H1 (cell line): ENCODE measurements around the gene CCDC116. TPM values are rescaled to one million over a fixed set of nuclear protein-coding genes. Genes with fewer than 3 reads are reported as not detected.

ENCODE experiments used
- CTCF ChIA-PET: fragments of 300-600 bp; sonication (Branson Sonifier 250); formaldehyde crosslinking; loops from one replicate; lab custom pipeline; 2021; ENCODE audit not compliant: partially characterized antibody; lab: Charles Lee
- POLR2A ChIA-PET: fragments of 300-600 bp; sonication (Branson Sonifier 250); formaldehyde crosslinking; loops from one replicate; lab custom pipeline; 2021; ENCODE audit warnings: inconsistent platforms; ENCODE audit not compliant: partially characterized antibody; lab: Charles Lee
- DNase-seq, 2 experiments: peaks; one replicate each; pipeline versions ENCODE4 v3.0.0 to v3.0.0-alpha.2; 2010 to 2022; ENCODE audit warnings: low spot score in 2 of 2, low read depth in 1 of 2, mixed read lengths in 1 of 2
- FAIRE-seq: peaks from 2 replicates; lab custom pipeline; 2011; peaks lifted over from hg19 to GRCh38; lab: Jason Lieb, UNC
- H2AFZ ChIP-seq: 2 replicates; pipeline ENCODE4 v1.8.1; 2012; ENCODE audit warnings: low read length, inconsistent platforms
- H2AK5ac ChIP-seq: 2 replicates; pipeline ENCODE4 v1.6.1; 2013; ENCODE audit warnings: low read depth, low read length
- H2BK120ac ChIP-seq: replicated peaks from 2 replicates; pipeline ENCODE3; 2013; ENCODE audit warnings: low read depth, low read length, inconsistent platforms
- H2BK12ac ChIP-seq: 2 replicates; pipeline ENCODE4 v1.6.1; 2013; ENCODE audit warnings: low read depth, low read length
- H2BK15ac ChIP-seq: 2 replicates; pipeline ENCODE4 v1.6.1; 2013; ENCODE audit warnings: low read length
- H2BK20ac ChIP-seq: 2 replicates; pipeline ENCODE4 v1.6.1; 2013; ENCODE audit warnings: low read length
- H2BK5ac ChIP-seq: 2 replicates; pipeline ENCODE4 v1.6.1; 2013; ENCODE audit warnings: low read depth, low read length
- H3K14ac ChIP-seq: 2 replicates; pipeline ENCODE4 v1.6.1; 2013; ENCODE audit warnings: inconsistent platforms; ENCODE audit not compliant: insufficient read length
- H3K18ac ChIP-seq: 2 replicates; pipeline ENCODE4 v1.6.1; 2013; ENCODE audit warnings: low read length; ENCODE audit errors: extremely low read depth
- H3K23ac ChIP-seq: 2 replicates; pipeline ENCODE4 v1.6.1; 2013; ENCODE audit warnings: inconsistent platforms; ENCODE audit not compliant: insufficient read length
- H3K23me2 ChIP-seq: 2 replicates; pipeline ENCODE4 v1.6.1; 2013; ENCODE audit warnings: low read depth, low read length
- H3K27ac ChIP-seq: 2 replicates; pipeline ENCODE4 v1.6.1; 2011; ENCODE audit warnings: low read depth, low read length, inconsistent platforms
- H3K27me3 ChIP-seq, 4 experiments: replicated peaks in 1 of 4; 1 replicate in 1 of 4; 2 replicates in 3 of 4; pipeline versions ENCODE4 v1.6.1 to v1.8.1; 2011 to 2013; ENCODE audit warnings: low read length in 3 of 4, mild to moderate bottlenecking in 3 of 4, inconsistent platforms in 2 of 4, mixed read lengths in 2 of 4, moderate library complexity in 1 of 4; ENCODE audit not compliant: control insufficient read depth in 3 of 4, insufficient read depth in 3 of 4; ENCODE audit errors: extremely low read depth in 1 of 4
- H3K36me3 ChIP-seq, 4 experiments: 2 replicates each; pipeline versions ENCODE4 v1.6.1 to v1.8.1; 2011 to 2013; ENCODE audit warnings: mild to moderate bottlenecking in 4 of 4, low read length in 3 of 4, moderate library complexity in 2 of 4, control low read depth in 1 of 4, inconsistent platforms in 1 of 4; ENCODE audit not compliant: insufficient read depth in 4 of 4, control insufficient read depth in 2 of 4
- H3K4ac ChIP-seq: replicated peaks from 2 replicates; pipeline ENCODE3; 2013; ENCODE audit warnings: low read length, low read depth, mixed read lengths, inconsistent platforms; ENCODE audit not compliant: insufficient read length
- H3K4me1 ChIP-seq, 4 experiments: replicated peaks in 1 of 4; 1 replicate in 1 of 4; 2 replicates in 3 of 4; pipeline versions ENCODE4 v1.6.1 to v1.8.1; 2011 to 2013; ENCODE audit warnings: low read length in 3 of 4, inconsistent platforms in 2 of 4, mixed read lengths in 1 of 4; ENCODE audit not compliant: insufficient read depth in 4 of 4, control insufficient read depth in 3 of 4
- H3K4me2 ChIP-seq, 2 experiments: 2 replicates each; pipeline versions ENCODE4 v1.6.1 to v1.8.1; 2011 to 2013; ENCODE audit warnings: low read depth in 2 of 2, low read length in 2 of 2, control low read depth in 1 of 2, inconsistent platforms in 1 of 2, mild to moderate bottlenecking in 1 of 2; ENCODE audit not compliant: insufficient read depth in 1 of 2
- H3K4me3 ChIP-seq, 4 experiments: fragments of 200-600, 300-600 bp in 1 of 4; sonication (generic), shearing (Covaris generic), sonication (Bioruptor Twin) in 1 of 4; 2 replicates each; pipeline versions ENCODE4 v1.5.1 to v1.8.1; 2011 to 2016; ENCODE audit warnings: low read length in 4 of 4, low read depth in 3 of 4, control low read depth in 2 of 4, inconsistent platforms in 2 of 4, mild to moderate bottlenecking in 2 of 4, mixed read lengths in 1 of 4, moderate library complexity in 1 of 4; ENCODE audit not compliant: insufficient read depth in 2 of 4; ENCODE audit errors: extremely low read depth in 1 of 4
- H3K56ac ChIP-seq: replicated peaks from 2 replicates; pipeline ENCODE3; 2013; ENCODE audit warnings: low read depth, mild to moderate bottlenecking, mixed read lengths, low read length, inconsistent platforms; ENCODE audit not compliant: insufficient read length
- H3K79me1 ChIP-seq: 2 replicates; pipeline ENCODE4 v1.6.1; 2013; ENCODE audit warnings: low read depth, low read length, control low read depth
- H3K79me2 ChIP-seq, 2 experiments: 2 replicates each; pipeline versions ENCODE4 v1.6.1 to v1.8.1; 2012 to 2013; ENCODE audit warnings: low read length in 2 of 2, mild to moderate bottlenecking in 2 of 2, inconsistent platforms in 1 of 2; ENCODE audit not compliant: insufficient read depth in 2 of 2, control insufficient read depth in 1 of 2
- H3K9ac ChIP-seq, 4 experiments: replicated peaks in 1 of 4; 1 replicate in 1 of 4; 2 replicates in 3 of 4; pipeline versions ENCODE4 v1.6.1 to v1.8.1; 2011 to 2013; ENCODE audit warnings: low read depth in 3 of 4, low read length in 3 of 4, control low read depth in 2 of 4, mild to moderate bottlenecking in 2 of 4, moderate library complexity in 2 of 4, inconsistent platforms in 1 of 4; ENCODE audit errors: extremely low read depth in 1 of 4
- H3K9me3 ChIP-seq, 2 experiments: 2 replicates each; pipeline versions ENCODE4 v1.6.1 to v1.8.1; 2012 to 2013; ENCODE audit warnings: mild to moderate bottlenecking in 2 of 2, moderate library complexity in 2 of 2, control low read depth in 1 of 2, inconsistent platforms in 1 of 2, low read depth in 1 of 2, low read length in 1 of 2, mixed read lengths in 1 of 2; ENCODE audit not compliant: insufficient read depth in 2 of 2
- H4K20me1 ChIP-seq, 2 experiments: replicated peaks in 1 of 2; 2 replicates each; pipeline versions ENCODE3 to v1.8.1; 2011 to 2013; ENCODE audit warnings: inconsistent platforms in 2 of 2, low read length in 2 of 2, mild to moderate bottlenecking in 1 of 2; ENCODE audit not compliant: insufficient read depth in 2 of 2, control insufficient read depth in 1 of 2
- H4K5ac ChIP-seq: 2 replicates; pipeline ENCODE4 v1.6.1; 2013; ENCODE audit warnings: low read length, low read depth, mixed read lengths, inconsistent platforms; ENCODE audit not compliant: insufficient read length
- H4K8ac ChIP-seq: 2 replicates; pipeline ENCODE4 v1.8.0; 2013; ENCODE audit warnings: mild to moderate bottlenecking, moderate library complexity, low read length, inconsistent platforms; ENCODE audit not compliant: insufficient read depth; ENCODE audit errors: extremely low read depth
- H4K91ac ChIP-seq: replicated peaks from 2 replicates; pipeline ENCODE3; 2013; ENCODE audit warnings: low read length, mixed read lengths, inconsistent platforms; ENCODE audit not compliant: insufficient read length
- GTF2F1 ChIP-seq: IDR thresholded peaks from 2 replicates; pipeline ENCODE4 v1.6.1; 2012; ENCODE audit warnings: low read depth, low read length, improper control_type of control experiment, borderline replicate concordance
- RAD21 ChIP-seq, 2 experiments: IDR thresholded peaks in 1 of 2; conservative IDR thresholded peaks in 1 of 2; 2 replicates each; pipeline ENCODE4 v1.6.1; 2011; ENCODE audit warnings: low read depth in 2 of 2, low read length in 2 of 2, improper control_type of control experiment in 1 of 2, inconsistent platforms in 1 of 2, mild to moderate bottlenecking in 1 of 2, moderate library complexity in 1 of 2
- WGBS, 2 experiments: shearing (Covaris generic) in 1 of 2; methylation state at CpG; one replicate each; pipeline versions ENCODE4 v1.1.6 to v1.1.7; 2013 to 2015; ENCODE audit warnings: low lambda C conversion rate in 2 of 2, mixed read lengths in 2 of 2, inconsistent platforms in 1 of 2, low coverage in 1 of 2, missing lambda C conversion rate in 1 of 2; ENCODE audit not compliant: insufficient replicate concordance in 2 of 2, insufficient coverage in 1 of 2, insufficient read length in 1 of 2; ENCODE audit errors: extremely low coverage in 1 of 2, missing lambda C conversion rate in 1 of 2; 5-methylcytosine and 5-hydroxymethylcytosine counted together
- polyA plus RNA-seq, 7 experiments: library from polyadenylated mRNA; depleted of rRNA in 3 of 7; stranded (reverse) in 5 of 7; unstranded in 2 of 7; fragments of >200 nt in 5 of 7; fragments of 200-250 nt in 2 of 7; gene quantifications; 1 replicate in 5 of 7; 2 replicates in 1 of 7; 4 replicates in 1 of 7; pipeline versions ENCODE4 v1.2.1 to v1.2.3, GENCODE V29; 2011 to 2013; ENCODE audit warnings: missing spikeins in 2 of 7, mixed read lengths in 2 of 7
- total RNA-seq: library from RNA; stranded (reverse); fragmentation: NEBNext Ultra II Directional; extraction: Animal tissue kit (Norgen Biotek cat#: 25700); gene quantifications from 2 replicates; pipeline ENCODE4 v1.2.1, GENCODE V29; 2021
- TF ChIP-seq, protein P1 (sequence below), 3 experiments: IDR thresholded peaks; 1 replicate in 2 of 3; 2 replicates in 1 of 3; pipeline versions ENCODE4 v1.5.1 to v1.6.1; 2011; ENCODE audit warnings: low read length in 3 of 3, mild to moderate bottlenecking in 3 of 3, inconsistent platforms in 2 of 3, low read depth in 1 of 3, moderate library complexity in 1 of 3; ENCODE audit not compliant: insufficient read depth in 1 of 3; ENCODE audit errors: control extremely low read depth in 1 of 3

Gene CCDC116
- total and polyA plus RNA-seq, 2 of the 8 experiments (the other 6 are each of a cell fraction or from before 2014, with no cell fraction given), result 0.08 TPM; not detected in 1

DNA sequence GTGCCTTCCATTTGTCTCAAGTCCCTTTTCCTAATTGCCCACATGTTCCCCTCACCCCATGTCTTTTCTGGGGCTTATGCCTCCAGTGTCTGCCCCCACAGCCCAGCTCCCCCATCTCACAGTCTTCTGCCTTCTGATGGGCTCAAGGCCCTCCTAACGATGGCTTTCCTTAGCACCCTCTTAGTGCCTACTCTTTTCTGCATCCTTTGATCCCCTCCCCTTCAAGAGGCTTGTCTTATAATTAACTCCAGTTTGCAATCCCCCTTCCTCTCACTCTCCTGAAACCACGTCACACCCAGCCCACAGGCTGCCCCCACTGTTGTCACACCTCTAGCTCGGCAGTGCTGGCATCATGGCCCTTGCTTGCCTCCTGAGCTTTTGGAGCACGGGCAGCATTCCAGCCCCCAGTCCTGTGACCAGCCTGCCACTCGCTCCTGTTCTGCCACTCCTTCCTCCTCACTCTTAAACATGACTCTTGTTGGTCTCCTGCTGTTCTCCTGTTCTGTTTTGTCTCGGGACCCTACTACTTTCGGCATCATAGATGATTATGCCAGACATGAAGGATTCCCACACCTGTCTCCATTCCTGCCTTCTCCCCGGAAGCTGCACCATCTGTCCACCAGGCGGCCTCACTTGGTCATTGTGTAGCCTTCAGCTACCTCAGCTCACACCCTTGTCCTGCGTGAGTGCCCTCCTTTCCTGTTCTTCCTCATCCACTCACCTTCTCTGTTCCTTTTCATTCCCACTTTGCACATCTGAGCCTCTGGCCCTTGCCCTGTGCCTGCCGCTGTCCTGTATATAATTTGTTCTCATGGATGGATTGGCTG, 38.9 kb upstream of the CCDC116 start:
- no peak overlapping the region for H2AFZ ChIP-seq
- H2AK5ac ChIP-seq, result no peak overlapping the region
- H3K9me3 ChIP-seq, result no peaks in the 10 kb centered on the region
- no peaks in the 10 kb centered on the region for H3K27me3 ChIP-seq
- H3K36me3 ChIP-seq, result peaks cover 6 to 29% (median 19%) of the 10 kb centered on the region in 4 experiments
- DNase-seq, result peak in 1 of 2 experiments; percentile 56
- H2BK12ac ChIP-seq, result no peak overlapping the region
- H4K20me1 ChIP-seq, result peaks cover 39 to 46% of the 10 kb centered on the region in 2 experiments
- POLR2A ChIA-PET, result interaction anchor here (1.2 to 1.7 kb wide), 4 partner anchors 18 to 59 kb away, joined by 3 to 6 read pairs (median 4); no protein-coding TSS in a partner anchor
- H2BK20ac ChIP-seq, result no peak overlapping the region
- H3K27ac ChIP-seq, result no peak overlapping the region
- no peak overlapping the region for H3K4ac ChIP-seq
- no peak overlapping the region for H3K56ac ChIP-seq
- CTCF ChIA-PET, result interaction anchor here (0.6 to 5.1 kb wide), 30 partner anchors 8 to 1889 kb away, joined by 3 to 29 read pairs (median 4); partner anchors contain the start of gene SDF2L1
- no peak overlapping the region for H4K5ac ChIP-seq
- H2BK5ac ChIP-seq, result no peak overlapping the region; the same call in 1 of the 2 replicates
- H3K23me2 ChIP-seq, result no peaks in the 10 kb centered on the region
- peaks cover 23% of the 10 kb centered on the region for H3K79me1 ChIP-seq
- no peak overlapping the region for H4K8ac ChIP-seq
- H4K91ac ChIP-seq, result no peak overlapping the region
- no peak overlapping the region for H2BK120ac ChIP-seq
- TF ChIP-seq GTF2F1 (no peak), RAD21 (IDR thresholded peaks at IDR 0.05 in 1 of 2, conservative IDR thresholded peaks at IDR 0.05 in 1 of 2; ENCODE audit: low read depth in 2 of 2, low read length in 2 of 2) (peak; percentile 34 to 52; a peak in 3 of 4 replicates)
- TF ChIP-seq, protein P1, sequence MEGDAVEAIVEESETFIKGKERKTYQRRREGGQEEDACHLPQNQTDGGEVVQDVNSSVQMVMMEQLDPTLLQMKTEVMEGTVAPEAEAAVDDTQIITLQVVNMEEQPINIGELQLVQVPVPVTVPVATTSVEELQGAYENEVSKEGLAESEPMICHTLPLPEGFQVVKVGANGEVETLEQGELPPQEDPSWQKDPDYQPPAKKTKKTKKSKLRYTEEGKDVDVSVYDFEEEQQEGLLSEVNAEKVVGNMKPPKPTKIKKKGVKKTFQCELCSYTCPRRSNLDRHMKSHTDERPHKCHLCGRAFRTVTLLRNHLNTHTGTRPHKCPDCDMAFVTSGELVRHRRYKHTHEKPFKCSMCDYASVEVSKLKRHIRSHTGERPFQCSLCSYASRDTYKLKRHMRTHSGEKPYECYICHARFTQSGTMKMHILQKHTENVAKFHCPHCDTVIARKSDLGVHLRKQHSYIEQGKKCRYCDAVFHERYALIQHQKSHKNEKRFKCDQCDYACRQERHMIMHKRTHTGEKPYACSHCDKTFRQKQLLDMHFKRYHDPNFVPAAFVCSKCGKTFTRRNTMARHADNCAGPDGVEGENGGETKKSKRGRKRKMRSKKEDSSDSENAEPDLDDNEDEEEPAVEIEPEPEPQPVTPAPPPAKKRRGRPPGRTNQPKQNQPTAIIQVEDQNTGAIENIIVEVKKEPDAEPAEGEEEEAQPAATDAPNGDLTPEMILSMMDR (IDR thresholded peaks at IDR 0.05; ENCODE audit: control extremely low read depth in 1 of 3, insufficient read depth in 1 of 3, low read depth in 1 of 3, low read length in 3 of 3), result peak; percentile 66 to 93 (median 85)
- H3K18ac ChIP-seq, result no peak overlapping the region
- H3K23ac ChIP-seq, result no peak overlapping the region
- H3K9ac ChIP-seq, result no peak overlapping the region
- FAIRE-seq, result no peak
- H2BK15ac ChIP-seq, result no peak overlapping the region
- peaks cover 3 to 94% of the 10 kb centered on the region in 2 experiments; a peak in 3 of 4 replicates for H3K79me2 ChIP-seq
- no peak overlapping the region for H3K4me3 ChIP-seq
- H3K14ac ChIP-seq, result no peak overlapping the region
- 85% methylated on average over 11 of the region's 11 CpGs; no CpG with 5 or more reads in 1 of the 2 experiments for WGBS, 2 experiments
- no peak overlapping the region for H3K4me2 ChIP-seq
- H3K4me1 ChIP-seq, result no peaks in the 10 kb centered on the region
